Upper lobe of right lung (tissue), 1 donor: Measurements from ENCODE around the gene BTG4. TPM values are rescaled to one million over a fixed set of nuclear protein-coding genes. Genes with fewer than 3 reads are reported as not detected.

Source experiments
- ATAC-seq: fragments of 200-7000 bp; cut with Tn5 transposase; one replicate; pipeline ENCODE4 v1.9.1; 2020; ENCODE audit warnings: mild to moderate bottlenecking, moderate library complexity
- DNase-seq: peaks from one replicate; pipeline ENCODE4 v3.0.0-alpha.2; 2020
- H3K27ac ChIP-seq: fragments of 200-600 bp; one replicate; pipeline ENCODE4 v1.8.0; 2022
- H3K27me3 ChIP-seq: fragments of 200-600 bp; one replicate; pipeline ENCODE4 v1.8.0; 2022; ENCODE audit warnings: mild to moderate bottlenecking
- H3K36me3 ChIP-seq: fragments of 200-600 bp; one replicate; pipeline ENCODE4 v1.8.0; 2022
- H3K4me1 ChIP-seq: fragments of 200-600 bp; one replicate; pipeline ENCODE4 v1.8.0; 2022
- H3K4me3 ChIP-seq: fragments of 200-600 bp; one replicate; pipeline ENCODE4 v1.8.0; 2022; ENCODE audit warnings: mild to moderate bottlenecking
- H3K9me3 ChIP-seq: fragments of 200-600 bp; one replicate; pipeline ENCODE4 v1.8.0; 2022
- intact Hi-C: fragments of 100-400 bp; cut with DNase I; formaldehyde crosslinking; loops from one replicate; pipeline ENCODE4 v1.11.0; 2022
- microRNA-seq: library from miRNA; unstranded; fragments of <30 nt; microRNA quantifications from one replicate; pipeline ENCODE4 v1.2.0, GENCODE V29; 2020; ENCODE audit warnings: borderline microRNAs expressed
- total RNA-seq: library from RNA; stranded (reverse); fragmentation: NEBNext Ultra II Directional; extraction: Animal tissue kit (Norgen Biotek cat#: 25700); gene quantifications from one replicate; pipeline ENCODE4 v1.2.1, GENCODE V29; 2021
- TF ChIP-seq, protein P1 (sequence below): fragments of 200-600 bp; IDR thresholded peaks from one replicate; pipeline ENCODE4 v1.8.0; 2022; ENCODE audit warnings: antibody characterized with exemption
- donor health status: DM: no; HTN: yes; CAD: no; lungs with severe emphysema.

Gene BTG4
- total RNA-seq, 1 donor from 2014 or later, result not detected

GRCh38 chr11:111448414-111448813 is 63.8 kb downstream of the BTG4 start:
- TF ChIP-seq, protein P1, sequence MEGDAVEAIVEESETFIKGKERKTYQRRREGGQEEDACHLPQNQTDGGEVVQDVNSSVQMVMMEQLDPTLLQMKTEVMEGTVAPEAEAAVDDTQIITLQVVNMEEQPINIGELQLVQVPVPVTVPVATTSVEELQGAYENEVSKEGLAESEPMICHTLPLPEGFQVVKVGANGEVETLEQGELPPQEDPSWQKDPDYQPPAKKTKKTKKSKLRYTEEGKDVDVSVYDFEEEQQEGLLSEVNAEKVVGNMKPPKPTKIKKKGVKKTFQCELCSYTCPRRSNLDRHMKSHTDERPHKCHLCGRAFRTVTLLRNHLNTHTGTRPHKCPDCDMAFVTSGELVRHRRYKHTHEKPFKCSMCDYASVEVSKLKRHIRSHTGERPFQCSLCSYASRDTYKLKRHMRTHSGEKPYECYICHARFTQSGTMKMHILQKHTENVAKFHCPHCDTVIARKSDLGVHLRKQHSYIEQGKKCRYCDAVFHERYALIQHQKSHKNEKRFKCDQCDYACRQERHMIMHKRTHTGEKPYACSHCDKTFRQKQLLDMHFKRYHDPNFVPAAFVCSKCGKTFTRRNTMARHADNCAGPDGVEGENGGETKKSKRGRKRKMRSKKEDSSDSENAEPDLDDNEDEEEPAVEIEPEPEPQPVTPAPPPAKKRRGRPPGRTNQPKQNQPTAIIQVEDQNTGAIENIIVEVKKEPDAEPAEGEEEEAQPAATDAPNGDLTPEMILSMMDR, result no peak
- Histone ChIP-seq H3K9me3 (no peaks in the 10 kb centered on the region), H3K4me1 (peaks cover 8% of the 10 kb centered on the region), H3K27me3 (no peaks in the 10 kb centered on the region), H3K4me3 (no peak overlapping the region), H3K36me3 (no peaks in the 10 kb centered on the region), H3K27ac (no peak overlapping the region)
- intact Hi-C loops, result loop anchor here (5.0 kb wide), 1 partner anchor 166 kb away; no protein-coding TSS in a partner anchor
- no peak for DNase-seq
- ATAC-seq, result no peak

DNA sequence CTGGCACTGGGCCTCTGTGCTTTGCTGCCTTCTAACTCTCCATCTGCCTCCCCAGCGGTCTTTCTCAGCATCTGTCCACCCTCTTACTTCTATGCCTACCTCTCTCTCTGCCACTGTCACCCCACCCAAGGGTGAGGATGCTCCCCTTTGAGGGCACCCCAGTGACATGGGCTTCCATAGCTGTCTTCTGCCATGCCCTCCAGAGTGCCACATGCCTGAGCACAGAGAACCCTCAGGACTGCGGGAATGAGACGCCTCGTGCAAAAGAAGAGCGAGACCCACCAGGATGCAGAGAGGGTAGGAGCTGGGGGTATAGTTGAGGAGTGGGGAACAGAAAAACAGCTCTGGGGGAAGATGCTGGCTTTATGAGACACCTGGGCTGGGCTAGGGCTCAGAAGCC is 64.3 kb downstream of the BTG4 start:
- Histone ChIP-seq H3K27me3 (no peaks in the 10 kb centered on the region), H3K27ac (no peak overlapping the region), H3K9me3 (no peaks in the 10 kb centered on the region), H3K36me3 (no peaks in the 10 kb centered on the region), H3K4me3 (no peak overlapping the region), H3K4me1 (peaks cover 8% of the 10 kb centered on the region)
- ATAC-seq (no peak), DNase-seq (no peak)
- intact Hi-C loops, result loop anchor here (5.0 kb wide), 1 partner anchor 166 kb away; no protein-coding TSS in a partner anchor
- TF ChIP-seq, protein P1, result no peak

DNA sequence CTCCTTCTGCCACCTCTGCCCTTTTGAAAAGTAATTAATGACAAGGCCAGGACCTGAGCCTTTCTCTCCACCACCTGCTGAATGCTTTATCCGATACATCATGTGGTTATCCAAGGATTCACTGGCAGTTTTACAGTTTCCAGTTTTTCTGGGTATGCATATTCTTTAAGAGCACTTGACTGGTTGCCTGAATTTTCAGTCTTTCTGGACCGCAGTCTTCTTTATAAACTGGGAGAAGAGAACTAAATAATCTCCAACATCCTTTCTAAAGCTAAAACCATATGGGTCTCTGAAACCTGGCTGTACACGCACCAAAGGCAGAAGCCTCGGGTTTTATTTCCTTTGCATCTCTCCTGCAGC is 65.1 kb downstream of the BTG4 start:
- intact Hi-C loops, result loop anchor here (5.0 kb wide), 1 partner anchor 165 kb away; no protein-coding TSS in a partner anchor
- Histone ChIP-seq H3K9me3 (no peaks in the 10 kb centered on the region), H3K27ac (no peak overlapping the region), H3K27me3 (no peaks in the 10 kb centered on the region), H3K4me3 (no peak overlapping the region), H3K36me3 (no peaks in the 10 kb centered on the region), H3K4me1 (peaks cover 8% of the 10 kb centered on the region)
- TF ChIP-seq, protein P1, result no peak
- DNase-seq, result no peak
- ATAC-seq, result no peak

GRCh38 chr11:111446404-111447111 is 65.6 kb downstream of the BTG4 start:
- H3K36me3 ChIP-seq, result no peaks in the 10 kb centered on the region
- ATAC-seq (peak; percentile 98), DNase-seq (peak; percentile 80)
- H3K27ac ChIP-seq, result no peak overlapping the region
- H3K27me3 ChIP-seq, result no peaks in the 10 kb centered on the region
- H3K9me3 ChIP-seq, result no peaks in the 10 kb centered on the region
- no peak overlapping the region for H3K4me3 ChIP-seq
- intact Hi-C loops, result loop anchor here (5.0 kb wide), 1 partner anchor 164 kb away; no protein-coding TSS in a partner anchor
- peaks cover 8% of the 10 kb centered on the region for H3K4me1 ChIP-seq
- TF ChIP-seq, protein P1, result peak; percentile 79

DNA sequence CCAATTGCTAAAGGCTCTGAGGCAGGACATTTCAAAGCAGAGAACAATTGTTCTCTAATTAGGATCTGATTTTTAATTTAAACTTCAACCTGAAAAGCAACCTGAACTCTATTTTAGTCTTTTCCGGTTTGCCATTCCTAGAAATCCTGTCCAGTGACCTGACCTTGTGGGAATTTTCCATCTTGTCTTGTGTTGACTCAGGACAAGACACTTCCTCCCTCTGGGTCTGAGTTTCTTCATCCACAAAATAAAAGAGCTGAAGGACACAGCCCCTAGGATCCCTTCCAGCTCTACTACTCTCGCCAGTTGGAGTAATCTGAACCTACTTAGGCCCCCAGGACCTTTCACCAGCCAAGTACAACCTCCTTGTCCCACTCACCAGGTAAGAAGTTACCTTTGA is 66.6 kb downstream of the BTG4 start:
- no peak overlapping the region for H3K27ac ChIP-seq
- no peaks in the 10 kb centered on the region for H3K9me3 ChIP-seq
- intact Hi-C loops, result loop anchor here (5.0 kb wide), 1 partner anchor 163 kb away; no protein-coding TSS in a partner anchor
- DNase-seq, result no peak
- no peaks in the 10 kb centered on the region for H3K27me3 ChIP-seq
- TF ChIP-seq, protein P1, result no peak
- peaks cover 8% of the 10 kb centered on the region for H3K4me1 ChIP-seq
- no peaks in the 10 kb centered on the region for H3K36me3 ChIP-seq
- no peak for ATAC-seq
- H3K4me3 ChIP-seq, result no peak overlapping the region

Small RNAs within 50 kb of the gene (microRNA-seq; reads per million reads assigned to microRNA genes)
- gene MIR34B (1.3 reads per million), gene MIR34C (14.4 reads per million, percentile 42 among the genes with 10 or more reads in this experiment)

Other genes starting within 250 kb of the BTG4 start
- gene POU2AF3, start 213.8 kb downstream of the BTG4 start, total RNA-seq, result 1.8 TPM
- 2.5 TPM for gene POU2AF1, start 133.1 kb downstream of the BTG4 start, total RNA-seq
- not detected for gene HOATZ, start 2.4 kb upstream of the BTG4 start, total RNA-seq
- 17.5 TPM for gene LAYN, start 28.3 kb upstream of the BTG4 start, total RNA-seq
- gene SIK2, start 90.1 kb upstream of the BTG4 start, total RNA-seq, result 32.6 TPM